Brain microvascular endothelial cell (primary cell): ENCODE data around the gene VSTM4.
A peak's percentile ranks its signal among the peaks of the same experiment; 100 is the strongest.

Experiments
- DNase-seq: peaks from one replicate; pipeline ENCODE4 v3.0.0-alpha.2; 2020
- H3K27ac ChIP-seq: fragments of 250-450 bp; sonication (Bioruptor Pico); 2 replicates; pipeline ENCODE4 v1.5.1; 2020; ENCODE audit warnings: mild to moderate bottlenecking, moderate library complexity
- H3K27me3 ChIP-seq: fragments of 250-450 bp; sonication (Bioruptor Pico); replicated peaks from 2 replicates; pipeline ENCODE4 v1.5.1; 2020; ENCODE audit warnings: mild to moderate bottlenecking
- H3K36me3 ChIP-seq: fragments of 250-450 bp; sonication (Bioruptor Pico); replicated peaks from 2 replicates; pipeline ENCODE4 v1.5.1; 2020; ENCODE audit warnings: mild to moderate bottlenecking
- H3K4me3 ChIP-seq: 2 replicates; pipeline ENCODE4 v1.5.1; 2011; ENCODE audit warnings: low read depth, mild to moderate bottlenecking, control low read depth, low read length, moderate library complexity
- CTCF ChIP-seq: IDR thresholded peaks from 2 replicates; pipeline ENCODE4 v1.5.1; 2011; ENCODE audit warnings: low read depth, mild to moderate bottlenecking, moderate library complexity, low read length, control low read depth, inconsistent platforms; ENCODE audit errors: missing control alignments
- in situ Hi-C: cut with HindIII; loops from 2 replicates; pipeline ENCODE4 v1.10.0; 2017; ENCODE audit warnings: low sequenced_read_pairs, low pct_ligation_motif_present

VSTM4 gene

GRCh38 chr10:49008505-49009198 lies 106.7 kb downstream of the VSTM4 start:
- no peak overlapping the region for H3K4me3 ChIP-seq
- no peak for DNase-seq
- H3K36me3 ChIP-seq = no peaks in the 10 kb centered on the region
- no peak for TF ChIP-seq CTCF
- H3K27me3 ChIP-seq = peaks cover 10% of the 10 kb centered on the region
- in situ Hi-C loops = no loop called here
- H3K27ac ChIP-seq = no peak overlapping the region

DNA sequence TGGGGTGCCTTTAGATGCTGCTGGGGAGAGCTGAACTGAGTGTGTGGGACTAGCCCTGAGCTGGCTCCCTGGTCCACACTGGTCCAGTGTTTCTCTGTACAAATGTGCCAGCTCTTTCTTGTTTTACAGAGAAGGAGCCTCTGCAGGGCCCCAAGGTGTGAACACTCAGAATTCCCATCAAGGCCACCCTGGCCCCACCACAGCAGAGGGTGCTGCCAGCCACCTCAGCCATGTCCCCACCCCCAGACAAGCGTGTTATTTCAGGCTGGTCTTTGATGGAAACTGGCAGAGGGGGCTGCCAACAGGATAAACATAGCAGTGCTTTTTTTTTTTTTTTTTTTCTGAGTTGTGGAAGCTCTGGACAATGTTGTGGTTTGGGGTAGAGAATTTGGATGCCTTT lies 107.2 kb downstream of the VSTM4 start:
- H3K27me3 ChIP-seq = peaks cover 10% of the 10 kb centered on the region
- TF ChIP-seq CTCF = no peak
- no peak overlapping the region for H3K4me3 ChIP-seq
- DNase-seq = no peak
- in situ Hi-C loops = no loop called here
- no peaks in the 10 kb centered on the region for H3K36me3 ChIP-seq
- H3K27ac ChIP-seq = no peak overlapping the region

DNA sequence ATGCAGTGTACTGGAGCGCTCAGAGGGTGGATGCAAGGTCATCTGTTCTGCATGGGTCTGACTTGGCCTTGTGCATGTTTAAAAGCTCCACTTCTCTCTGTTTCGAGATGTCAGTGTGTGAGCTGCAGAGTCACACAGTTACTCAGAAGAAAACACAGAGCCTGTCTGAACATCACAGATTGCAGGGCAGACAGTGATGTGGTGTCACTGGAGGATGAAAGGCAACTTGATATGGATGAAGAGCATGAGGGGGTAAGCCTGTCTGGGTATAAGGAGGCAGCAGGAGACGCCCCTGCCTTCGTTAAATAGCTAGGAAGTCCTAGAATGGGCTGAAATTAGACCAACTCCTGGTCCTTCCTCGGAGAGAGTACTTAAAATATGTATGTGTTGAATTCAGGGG lies 108.2 kb downstream of the VSTM4 start:
- TF ChIP-seq CTCF = no peak
- Histone ChIP-seq H3K27me3 (peaks cover 10% of the 10 kb centered on the region), H3K36me3 (no peaks in the 10 kb centered on the region), H3K27ac (no peak overlapping the region), H3K4me3 (no peak overlapping the region)
- DNase-seq = no peak
- in situ Hi-C loops = no loop called here

DNA sequence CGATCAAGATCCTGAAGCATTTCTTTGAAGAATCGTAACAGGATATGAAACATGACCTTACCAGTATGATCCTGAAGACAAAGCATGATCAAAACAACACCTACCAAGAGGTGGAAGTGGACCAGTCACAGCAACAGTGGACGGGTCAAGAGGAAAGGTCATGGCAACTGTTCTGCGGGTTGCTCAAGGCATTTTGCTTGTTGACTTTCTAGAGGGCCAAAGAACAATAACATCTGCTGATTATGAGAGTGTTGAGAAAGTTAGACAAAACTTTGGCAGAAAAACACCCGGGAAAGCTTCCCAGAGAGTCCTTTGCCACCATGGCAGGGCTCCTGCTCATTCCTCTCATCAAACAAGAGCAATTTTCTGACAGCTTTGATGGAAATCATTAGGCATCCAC lies 110.1 kb downstream of the VSTM4 start:
- DNase-seq = no peak
- Histone ChIP-seq H3K27me3 (peaks cover 10% of the 10 kb centered on the region), H3K4me3 (no peak overlapping the region), H3K27ac (no peak overlapping the region), H3K36me3 (no peaks in the 10 kb centered on the region)
- in situ Hi-C loops = no loop called here
- TF ChIP-seq CTCF = no peak

DNA sequence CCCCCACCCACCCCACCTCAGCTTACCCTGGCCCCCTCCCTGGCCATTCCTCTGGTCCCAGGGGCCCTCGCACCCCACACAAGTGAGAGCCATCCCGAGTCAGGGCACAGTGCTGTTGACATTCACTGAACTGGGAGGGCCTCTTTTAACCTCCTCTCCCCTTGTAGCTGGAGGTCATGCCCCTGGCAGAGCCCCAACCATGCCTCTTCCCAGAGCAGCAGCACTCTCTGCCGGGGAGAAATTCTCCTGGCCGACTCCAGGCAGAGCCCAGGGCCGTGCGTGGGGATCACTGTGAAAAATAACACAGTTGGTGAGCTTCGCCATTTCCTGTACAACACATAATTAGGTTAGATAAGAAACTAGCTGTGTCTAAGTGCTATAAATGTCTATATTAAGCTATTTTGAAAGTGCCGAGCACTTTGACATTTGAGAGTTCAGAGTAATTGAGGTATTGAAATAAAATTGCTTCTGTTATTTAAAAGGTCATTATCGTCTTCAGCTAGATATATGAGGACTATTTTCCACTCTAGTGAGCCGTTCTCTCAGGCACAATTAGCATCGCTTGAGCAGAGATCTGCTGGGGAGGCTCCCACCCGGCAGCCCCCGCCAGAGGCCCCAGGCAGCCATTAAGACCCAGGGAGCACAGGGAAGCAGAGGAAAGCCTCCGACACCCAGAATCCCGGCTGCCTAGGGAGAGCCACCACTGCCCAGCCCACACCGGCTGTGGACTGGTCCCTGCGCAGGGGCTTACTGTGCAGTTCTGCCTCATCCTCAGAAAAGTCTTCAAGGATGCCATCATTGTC lies 113.3 kb downstream of the VSTM4 start:
- no peak for DNase-seq
- Histone ChIP-seq H3K36me3 (no peaks in the 10 kb centered on the region), H3K27ac (no peak overlapping the region), H3K4me3 (no peak overlapping the region), H3K27me3 (no peaks in the 10 kb centered on the region)
- in situ Hi-C loops = no loop called here
- no peak for TF ChIP-seq CTCF

GRCh38 chr10:49001402-49001801 lies 113.9 kb downstream of the VSTM4 start:
- Histone ChIP-seq H3K27me3 (no peaks in the 10 kb centered on the region), H3K4me3 (no peak overlapping the region), H3K27ac (no peak overlapping the region), H3K36me3 (no peaks in the 10 kb centered on the region)
- TF ChIP-seq CTCF = peak; percentile 41
- no peak for DNase-seq
- in situ Hi-C loops = no loop called here
